HepG2 (cell line): ENCODE results near the gene SFMBT1. TPM values are rescaled to one million over a fixed set of nuclear protein-coding genes. Genes with fewer than 3 reads are reported as not detected.
A peak's percentile ranks its signal among the peaks of the same experiment; 100 is the strongest.

Source experiments
- EEA1 ChIP-seq: sonication (generic); formaldehyde crosslinking; IDR thresholded peaks from 2 replicates; pipeline ENCODE4 v1.5.1; 2020; ENCODE audit warnings: mild to moderate bottlenecking, missing genetic modification reagents, borderline replicate concordance
- FOXJ3 ChIP-seq: sonication (generic); formaldehyde crosslinking; IDR thresholded peaks from 2 replicates; pipeline ENCODE4 v1.4.0; 2020; ENCODE audit warnings: missing genetic modification reagents, mild to moderate bottlenecking, borderline replicate concordance
- HMGXB4 ChIP-seq, 2 experiments: sonication (generic) in 1 of 2; formaldehyde crosslinking in 1 of 2; IDR thresholded peaks; 2 replicates each; pipeline versions ENCODE4 v1.4.0 to v1.6.1; 2018 to 2020; ENCODE audit warnings: missing genetic modification reagents in 2 of 2, borderline replicate concordance in 1 of 2, low read depth in 1 of 2, mild to moderate bottlenecking in 1 of 2, missing biosample characterization in 1 of 2
- HOXA5 ChIP-seq: sonication (generic); formaldehyde crosslinking; IDR thresholded peaks from 2 replicates; pipeline ENCODE4 v1.4.0; 2020; ENCODE audit warnings: missing genetic modification reagents
- KDM3A ChIP-seq: IDR thresholded peaks from 2 replicates; pipeline ENCODE4 v1.6.1; 2018; ENCODE audit warnings: low read depth, missing compliant biosample characterization
- PAXIP1 ChIP-seq: sonication (generic); formaldehyde crosslinking; conservative IDR thresholded peaks from 2 replicates; pipeline ENCODE4 v1.4.0; 2020; ENCODE audit warnings: mild to moderate bottlenecking, missing genetic modification reagents, moderate library complexity
- PTBP1 ChIP-seq: fragments of 200-400 bp; formaldehyde crosslinking; IDR thresholded peaks from 2 replicates; pipeline ENCODE4 v1.6.1; 2018; ENCODE audit warnings: low read length, low read depth; ENCODE audit not compliant: poor library complexity, severe bottlenecking
- SOX5 ChIP-seq: IDR thresholded peaks from 2 replicates; pipeline ENCODE4 v1.6.1; 2016; ENCODE audit warnings: borderline replicate concordance
- TBX3 ChIP-seq: fragments of 450-650 bp; IDR thresholded peaks from 2 replicates; pipeline ENCODE4 v1.6.1; 2017; ENCODE audit warnings: antibody characterized with exemption, mild to moderate bottlenecking, inconsistent platforms, borderline replicate concordance
- ZC3H13 ChIP-seq: sonication (generic); formaldehyde crosslinking; IDR thresholded peaks from 2 replicates; pipeline ENCODE4 v1.8.1; 2023; ENCODE audit warnings: mild to moderate bottlenecking, missing genetic modification reagents, moderate library complexity
- ZNF614 ChIP-seq: IDR thresholded peaks from 2 replicates; pipeline ENCODE4 v1.6.1; 2018; ENCODE audit warnings: missing biosample characterization, missing genetic modification reagents, inconsistent platforms, borderline replicate concordance
- ZSCAN29 ChIP-seq: sonication (generic); formaldehyde crosslinking; conservative IDR thresholded peaks from 2 replicates; pipeline ENCODE4 v1.4.0; 2020; ENCODE audit warnings: mild to moderate bottlenecking, missing genetic modification reagents
- polyA plus RNA-seq, 8 experiments: library from polyadenylated mRNA; depleted of rRNA in 3 of 8; stranded (reverse) in 7 of 8; unstranded in 1 of 8; fragments of >200 nt; fragmentation: Illumina TruSeq in 4 of 8; extraction: Trizol in 4 of 8; gene quantifications; 2 replicates each; pipeline versions ENCODE4 v1.2.1 to v1.2.3, GENCODE V29; 2011 to 2016; ENCODE audit warnings: low read depth in 4 of 8, missing spikeins in 1 of 8, mixed read lengths in 1 of 8; ENCODE audit not compliant: insufficient read depth in 1 of 8
- total RNA-seq, 5 experiments: library from RNA; depleted of rRNA; stranded (reverse); fragments of >200 nt; fragmentation: Illumina TruSeq; extraction: Trizol; gene quantifications; 2 replicates each; pipeline ENCODE4 v1.2.3, GENCODE V29; 2016; ENCODE audit warnings: low read depth in 1 of 5
- TF ChIP-seq, protein P1 (sequence below): sonication (generic); formaldehyde crosslinking; IDR thresholded peaks from 2 replicates; pipeline ENCODE4 v1.5.0; 2020; ENCODE audit warnings: missing genetic modification reagents

SFMBT1 gene
- total and polyA plus RNA-seq, 2 of the 13 experiments (the other 11 are each of a cell fraction or from before 2014, with no cell fraction given): 3.8 to 12.8 TPM

GRCh38 chr3:53092942-53093341 lies 47.1 kb upstream of the SFMBT1 start (continued):
- TF ChIP-seq SOX5 (no peak; the same call in 1 of the 2 replicates), ZSCAN29 (CRISPR knock-in tag) (no peak), ZC3H13 (no peak), EEA1 (no peak), TBX3 (no peak), HMGXB4 (CRISPR knock-in tag; IDR thresholded peaks at IDR 0.05; ENCODE audit: borderline replicate concordance in 1 of 2, low read depth in 1 of 2) (no peak), ZNF614 (no peak), HOXA5 (CRISPR knock-in tag) (no peak), PAXIP1 (CRISPR knock-in tag) (peak; percentile 82), FOXJ3 (CRISPR knock-in tag) (peak; percentile 49; the same call in 1 of the 2 replicates), PTBP1 (no peak), KDM3A (CRISPR knock-in tag) (0 out of 2 replicates have a peak, but pooled peaks have one; percentile 30)
- TF ChIP-seq, protein P1, sequence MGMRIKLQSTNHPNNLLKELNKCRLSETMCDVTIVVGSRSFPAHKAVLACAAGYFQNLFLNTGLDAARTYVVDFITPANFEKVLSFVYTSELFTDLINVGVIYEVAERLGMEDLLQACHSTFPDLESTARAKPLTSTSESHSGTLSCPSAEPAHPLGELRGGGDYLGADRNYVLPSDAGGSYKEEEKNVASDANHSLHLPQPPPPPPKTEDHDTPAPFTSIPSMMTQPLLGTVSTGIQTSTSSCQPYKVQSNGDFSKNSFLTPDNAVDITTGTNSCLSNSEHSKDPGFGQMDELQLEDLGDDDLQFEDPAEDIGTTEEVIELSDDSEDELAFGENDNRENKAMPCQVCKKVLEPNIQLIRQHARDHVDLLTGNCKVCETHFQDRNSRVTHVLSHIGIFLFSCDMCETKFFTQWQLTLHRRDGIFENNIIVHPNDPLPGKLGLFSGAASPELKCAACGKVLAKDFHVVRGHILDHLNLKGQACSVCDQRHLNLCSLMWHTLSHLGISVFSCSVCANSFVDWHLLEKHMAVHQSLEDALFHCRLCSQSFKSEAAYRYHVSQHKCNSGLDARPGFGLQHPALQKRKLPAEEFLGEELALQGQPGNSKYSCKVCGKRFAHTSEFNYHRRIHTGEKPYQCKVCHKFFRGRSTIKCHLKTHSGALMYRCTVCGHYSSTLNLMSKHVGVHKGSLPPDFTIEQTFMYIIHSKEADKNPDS (CRISPR knock-in tag): peak; percentile 90
